Endothelial cell of umbilical vein (primary cell): ENCODE data around the gene RSL1D1. TPM values are rescaled to one million over a fixed set of nuclear protein-coding genes. Genes with fewer than 3 reads are reported as not detected.

ENCODE experiments used
- BruUV-seq: library from RNA; stranded (reverse); fragments of 400-500 nt; replicated peaks from 2 replicates; lab custom pipeline; 2021; lab: Mats Ljungman, UMichigan
- CTCF ChIA-PET: fragments of 300-600, 350-600 bp; sonication (Branson Sonifier 250); formaldehyde crosslinking; loops from one replicate; lab custom pipeline; 2021; ENCODE audit warnings: antibody characterized with exemption, inconsistent platforms; lab: Charles Lee
- POLR2A ChIA-PET: fragments of 300-600, 350-600 bp; sonication (Branson Sonifier 250); formaldehyde crosslinking; loops from one replicate; lab custom pipeline; 2021; ENCODE audit warnings: antibody characterized with exemption, inconsistent platforms; lab: Charles Lee
- DNase-seq: peaks from one replicate; pipeline ENCODE4 v3.0.0-alpha.2; 2011; ENCODE audit warnings: low read depth, low spot score
- FAIRE-seq: peaks from 2 replicates; lab custom pipeline; 2011; peaks lifted over from hg19 to GRCh38; lab: Jason Lieb, UNC
- H2AFZ ChIP-seq: 2 replicates; pipeline ENCODE4 v1.6.0; 2012; ENCODE audit warnings: low read depth, low read length, control low read depth, inconsistent platforms
- H3K27ac ChIP-seq: 2 replicates; pipeline ENCODE4 v1.5.1; 2011; ENCODE audit warnings: low read depth, mild to moderate bottlenecking, control low read depth, low read length, moderate library complexity; ENCODE audit not compliant: insufficient read depth
- H3K27me3 ChIP-seq, 2 experiments: 2 replicates each; pipeline versions ENCODE4 v1.6.0 to v1.6.1; 2011; ENCODE audit warnings: low read length in 2 of 2, mixed read lengths in 1 of 2; ENCODE audit not compliant: control insufficient read depth in 2 of 2, insufficient read depth in 2 of 2
- H3K36me3 ChIP-seq, 2 experiments: 2 replicates in 1 of 2; 3 replicates in 1 of 2; pipeline ENCODE4 v1.5.1; 2011; ENCODE audit warnings: low read length in 2 of 2, mild to moderate bottlenecking in 1 of 2, moderate library complexity in 1 of 2; ENCODE audit not compliant: control insufficient read depth in 2 of 2, insufficient read depth in 2 of 2; ENCODE audit errors: extremely low read depth in 1 of 2
- H3K4me1 ChIP-seq: 3 replicates; pipeline ENCODE4 v1.5.1; 2011; ENCODE audit warnings: mild to moderate bottlenecking, low read length; ENCODE audit not compliant: control insufficient read depth, insufficient read depth; ENCODE audit errors: extremely low read depth
- H3K4me2 ChIP-seq: 2 replicates; pipeline ENCODE4 v1.6.1; 2011; ENCODE audit warnings: low read length, control low read depth, mixed read lengths; ENCODE audit not compliant: insufficient read depth
- H3K4me3 ChIP-seq, 3 experiments: fragments of 200-600 bp in 1 of 3; sonication (generic), shearing (Covaris generic) in 1 of 3; replicated peaks in 1 of 3; 2 replicates each; pipeline ENCODE4 v1.5.1; 2011 to 2016; ENCODE audit warnings: control low read depth in 3 of 3, low read length in 3 of 3, mild to moderate bottlenecking in 2 of 3, inconsistent platforms in 1 of 3, low read depth in 1 of 3, moderate library complexity in 1 of 3; ENCODE audit not compliant: insufficient read depth in 1 of 3
- H3K79me2 ChIP-seq: 2 replicates; pipeline ENCODE4 v1.6.0; 2012; ENCODE audit warnings: low read length, inconsistent platforms; ENCODE audit not compliant: control insufficient read depth, insufficient read depth
- H3K9ac ChIP-seq: replicated peaks from 2 replicates; pipeline ENCODE3; 2011; ENCODE audit warnings: low read length, control low read depth; ENCODE audit not compliant: insufficient read depth; ENCODE audit errors: extremely low read depth
- H3K9me1 ChIP-seq: replicated peaks from 3 replicates; pipeline ENCODE4 v1.6.0; 2011; ENCODE audit warnings: mild to moderate bottlenecking, low read length; ENCODE audit not compliant: control insufficient read depth, insufficient read depth; ENCODE audit errors: extremely low read depth
- H3K9me3 ChIP-seq: replicated peaks from 2 replicates; pipeline ENCODE4 v1.5.1; 2012; ENCODE audit warnings: low read length, inconsistent platforms; ENCODE audit not compliant: control insufficient read depth, insufficient read depth
- H4K20me1 ChIP-seq: replicated peaks from 2 replicates; pipeline ENCODE3; 2011; ENCODE audit warnings: mild to moderate bottlenecking, low read length; ENCODE audit not compliant: control insufficient read depth, insufficient read depth; ENCODE audit errors: extremely low read depth
- EZH2 ChIP-seq: IDR thresholded peaks from 2 replicates; pipeline ENCODE4 v1.6.1; 2012; ENCODE audit warnings: borderline replicate concordance, low read depth, mild to moderate bottlenecking, moderate library complexity, low read length, inconsistent platforms; ENCODE audit not compliant: severe bottlenecking
- FOS ChIP-seq: IDR thresholded peaks from 2 replicates; pipeline ENCODE4 v1.6.1; 2011; ENCODE audit warnings: mild to moderate bottlenecking, low read length, moderate library complexity, borderline replicate concordance; ENCODE audit not compliant: insufficient read depth
- GATA2 ChIP-seq: IDR thresholded peaks from 2 replicates; pipeline ENCODE4 v1.7.0; 2011; ENCODE audit warnings: low read depth, mild to moderate bottlenecking, moderate library complexity, mixed read lengths, low read length; ENCODE audit not compliant: insufficient read length, insufficient read depth
- JUN ChIP-seq: IDR thresholded peaks from 2 replicates; pipeline ENCODE4 v1.6.1; 2011; ENCODE audit warnings: borderline replicate concordance, low read depth; ENCODE audit not compliant: insufficient read length, insufficient read depth
- MYC ChIP-seq: IDR thresholded peaks from one replicate; pipeline ENCODE4 v1.6.1; 2011; ENCODE audit warnings: mild to moderate bottlenecking, low read depth, low read length
- POLR2A ChIP-seq: IDR thresholded peaks from 2 replicates; pipeline ENCODE4 v1.6.1; 2012; ENCODE audit warnings: low read depth, mild to moderate bottlenecking, control low read depth, low read length
- POLR2AphosphoS5 ChIP-seq: IDR thresholded peaks from 2 replicates; pipeline ENCODE4 v1.6.1; 2012; ENCODE audit warnings: low read depth, mild to moderate bottlenecking, control low read depth, low read length, moderate library complexity; ENCODE audit not compliant: insufficient read depth
- dilution Hi-C: fragments of 300-500 bp; cut with MboI; formaldehyde crosslinking; loops from one replicate; pipeline ENCODE4 v1.15.0; 2019; ENCODE audit warnings: low sequenced_read_pairs; ENCODE audit not compliant: extremely low pct_ligation_motif_present
- intact Hi-C: fragments of 100-400 bp; cut with micrococcal nuclease; formaldehyde crosslinking; loops from one replicate; pipeline ENCODE4 v1.10.0; 2022
- polyA plus RNA-seq, 4 experiments: library from polyadenylated mRNA; depleted of rRNA in 3 of 4; stranded (reverse) in 3 of 4; unstranded in 1 of 4; fragments of >200 nt; gene quantifications; 2 replicates each; pipeline versions ENCODE4 v1.2.1 to v1.2.3, GENCODE V29; 2011 to 2012; ENCODE audit warnings: missing spikeins in 1 of 4
- total RNA-seq: library from RNA; stranded (reverse); gene quantifications from 2 replicates; pipeline ENCODE4 v1.2.3, GENCODE V29; 2021
- TF ChIP-seq, protein P1 (sequence below), 2 donors: IDR thresholded peaks; 1 replicate in 1 of 2; 2 replicates in 1 of 2; pipeline ENCODE4 v1.5.1; 2011; ENCODE audit warnings: low read length in 2 of 2, mild to moderate bottlenecking in 2 of 2, moderate library complexity in 2 of 2, control low read depth in 1 of 2, inconsistent platforms in 1 of 2, low read depth in 1 of 2; ENCODE audit not compliant: insufficient read depth in 1 of 2; ENCODE audit errors: extremely low read depth in 1 of 2
- TF ChIP-seq, protein P2 (sequence below): IDR thresholded peaks from 2 replicates; pipeline ENCODE4 v1.6.1; 2011; ENCODE audit not compliant: insufficient read depth, insufficient read length

The RSL1D1 gene
- total and polyA plus RNA-seq, 2 donors (not counting 3 experiments of a cell fraction or from before 2014, with no cell fraction given): 17.0 to 132 TPM

GRCh38 chr16:11806721-11807120 is 44.6 kb downstream of the RSL1D1 start:
- no peak overlapping the region for H3K27ac ChIP-seq
- ChIA-PET POLR2A (no interaction called here), CTCF (interaction anchor here (0.8 to 1.1 kb wide), 2 partner anchors 15 to 261 kb away, joined by 3 read pairs; no protein-coding TSS in a partner anchor)
- H3K36me3 ChIP-seq: no peaks in the 10 kb centered on the region
- H4K20me1 ChIP-seq: no peaks in the 10 kb centered on the region
- no peak overlapping the region for H2AFZ ChIP-seq
- no peaks in the 10 kb centered on the region for H3K9me1 ChIP-seq
- H3K27me3 ChIP-seq: no peaks in the 10 kb centered on the region
- DNase-seq (no peak), FAIRE-seq (no peak)
- H3K4me3 ChIP-seq: no peak overlapping the region
- H3K4me1 ChIP-seq: no peaks in the 10 kb centered on the region
- intact Hi-C loops: no loop called here
- no peaks in the 10 kb centered on the region for H3K79me2 ChIP-seq
- no peak overlapping the region for H3K4me2 ChIP-seq
- no peaks in the 10 kb centered on the region for H3K9me3 ChIP-seq
- dilution Hi-C loops: no loop called here
- H3K9ac ChIP-seq: no peak overlapping the region
- TF ChIP-seq, protein P1, sequence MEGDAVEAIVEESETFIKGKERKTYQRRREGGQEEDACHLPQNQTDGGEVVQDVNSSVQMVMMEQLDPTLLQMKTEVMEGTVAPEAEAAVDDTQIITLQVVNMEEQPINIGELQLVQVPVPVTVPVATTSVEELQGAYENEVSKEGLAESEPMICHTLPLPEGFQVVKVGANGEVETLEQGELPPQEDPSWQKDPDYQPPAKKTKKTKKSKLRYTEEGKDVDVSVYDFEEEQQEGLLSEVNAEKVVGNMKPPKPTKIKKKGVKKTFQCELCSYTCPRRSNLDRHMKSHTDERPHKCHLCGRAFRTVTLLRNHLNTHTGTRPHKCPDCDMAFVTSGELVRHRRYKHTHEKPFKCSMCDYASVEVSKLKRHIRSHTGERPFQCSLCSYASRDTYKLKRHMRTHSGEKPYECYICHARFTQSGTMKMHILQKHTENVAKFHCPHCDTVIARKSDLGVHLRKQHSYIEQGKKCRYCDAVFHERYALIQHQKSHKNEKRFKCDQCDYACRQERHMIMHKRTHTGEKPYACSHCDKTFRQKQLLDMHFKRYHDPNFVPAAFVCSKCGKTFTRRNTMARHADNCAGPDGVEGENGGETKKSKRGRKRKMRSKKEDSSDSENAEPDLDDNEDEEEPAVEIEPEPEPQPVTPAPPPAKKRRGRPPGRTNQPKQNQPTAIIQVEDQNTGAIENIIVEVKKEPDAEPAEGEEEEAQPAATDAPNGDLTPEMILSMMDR (IDR thresholded peaks at IDR 0.05; ENCODE audit: extremely low read depth in 1 of 2, insufficient read depth in 1 of 2, low read depth in 1 of 2, low read length in 2 of 2): no peak
- TF ChIP-seq GATA2: no peak
- TF ChIP-seq, protein P2, sequence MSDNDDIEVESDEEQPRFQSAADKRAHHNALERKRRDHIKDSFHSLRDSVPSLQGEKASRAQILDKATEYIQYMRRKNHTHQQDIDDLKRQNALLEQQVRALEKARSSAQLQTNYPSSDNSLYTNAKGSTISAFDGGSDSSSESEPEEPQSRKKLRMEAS: no peak
- no peak for TF ChIP-seq JUN
- TF ChIP-seq MYC: no peak
- TF ChIP-seq EZH2: no peak
- no peak for TF ChIP-seq POLR2A
- no peak for TF ChIP-seq FOS
- no peak for TF ChIP-seq POLR2AphosphoS5
- BruUV-seq: no TSS peak
